Fibroblast of lung (primary cell): ENCODE results near the gene ITPA. TPM values are rescaled to one million over a fixed set of nuclear protein-coding genes. Genes with fewer than 3 reads are reported as not detected.

Experiments used
- DNase-seq, 2 donors: peaks; one replicate each; pipeline versions ENCODE4 v3.0.0 to v3.0.0-alpha.2; 2010; ENCODE audit warnings: low read depth in 2 of 2
- H2AFZ ChIP-seq: 2 replicates; pipeline ENCODE4 v1.5.1; 2012; ENCODE audit warnings: low read length, control low read depth, inconsistent platforms
- H3K27ac ChIP-seq: 2 replicates; pipeline ENCODE4 v1.5.1; 2011; ENCODE audit warnings: low read length, control low read depth; ENCODE audit not compliant: insufficient read depth
- H3K27me3 ChIP-seq: 2 replicates; pipeline ENCODE4 v1.5.1; 2011; ENCODE audit warnings: mild to moderate bottlenecking, low read length; ENCODE audit not compliant: control insufficient read depth, insufficient read depth
- H3K36me3 ChIP-seq: 2 replicates; pipeline ENCODE4 v1.5.1; 2011; ENCODE audit warnings: low read length; ENCODE audit not compliant: control insufficient read depth, insufficient read depth
- H3K4me1 ChIP-seq: 2 replicates; pipeline ENCODE4 v1.5.1; 2011; ENCODE audit warnings: low read length; ENCODE audit not compliant: control insufficient read depth, insufficient read depth; ENCODE audit errors: extremely low read depth
- H3K4me2 ChIP-seq: 2 replicates; pipeline ENCODE4 v1.5.1; 2011; ENCODE audit warnings: low read length, control low read depth; ENCODE audit not compliant: insufficient read depth; ENCODE audit errors: extremely low read depth
- H3K4me3 ChIP-seq, 4 experiments: fragments of 200-600 bp in 1 of 4; sonication (generic) in 1 of 4; replicated peaks in 1 of 4; 2 replicates each; pipeline ENCODE4 v1.5.1; 2011 to 2016; ENCODE audit warnings: low read length in 4 of 4, low read depth in 3 of 4, mild to moderate bottlenecking in 3 of 4, control low read depth in 2 of 4, inconsistent platforms in 1 of 4, mixed read lengths in 1 of 4; ENCODE audit not compliant: insufficient read depth in 1 of 4; ENCODE audit errors: control extremely low read depth in 1 of 4
- H3K79me2 ChIP-seq: 2 replicates; pipeline ENCODE4 v1.5.1; 2012; ENCODE audit warnings: mild to moderate bottlenecking, low read length, inconsistent platforms; ENCODE audit not compliant: control insufficient read depth, insufficient read depth
- H3K9ac ChIP-seq: 2 replicates; pipeline ENCODE4 v1.5.1; 2011; ENCODE audit warnings: mild to moderate bottlenecking, low read length, control low read depth; ENCODE audit not compliant: insufficient read depth
- H3K9me3 ChIP-seq: 2 replicates; pipeline ENCODE4 v1.5.1; 2012; ENCODE audit warnings: low read depth, low read length; ENCODE audit not compliant: control insufficient read depth, insufficient read depth
- H4K20me1 ChIP-seq: 2 replicates; pipeline ENCODE4 v1.5.1; 2011; ENCODE audit warnings: low read length; ENCODE audit not compliant: control insufficient read depth, insufficient read depth; ENCODE audit errors: extremely low read depth
- CTCF ChIP-seq, 2 donors: IDR thresholded peaks in 1 of 2; conservative IDR thresholded peaks in 1 of 2; 1 replicate in 1 of 2; 2 replicates in 1 of 2; pipeline ENCODE4 v1.5.1; 2011 to 2012; ENCODE audit warnings: low read length in 2 of 2, control low read depth in 1 of 2, inconsistent platforms in 1 of 2, low read depth in 1 of 2, mild to moderate bottlenecking in 1 of 2
- EZH2 ChIP-seq: IDR thresholded peaks from 2 replicates; pipeline ENCODE4 v1.5.1; 2012; ENCODE audit warnings: low read length, control low read depth, mild to moderate bottlenecking; ENCODE audit errors: missing control alignments
- polyA plus RNA-seq, 2 donors: library from polyadenylated mRNA; depleted of rRNA in 1 of 2; stranded (reverse) in 1 of 2; unstranded in 1 of 2; fragments of >200 nt; gene quantifications; 2 replicates each; pipeline ENCODE4 v1.2.1, GENCODE V29; 2011 to 2012; ENCODE audit warnings: missing spikeins in 1 of 2
- total RNA-seq: library from RNA; depleted of rRNA; stranded (reverse); fragments of >200 nt; gene quantifications from 2 replicates; pipeline ENCODE4 v1.2.1, GENCODE V29; 2014

ITPA gene
- total and polyA plus RNA-seq, 2 donors (not counting 1 experiment from before 2014, with no cell fraction given): 21.3 to 32.2 TPM

- no peak overlapping the region for H3K9ac ChIP-seq
- no peaks in the 10 kb centered on the region for H3K36me3 ChIP-seq
- H3K27ac ChIP-seq: no peak overlapping the region
- no peaks in the 10 kb centered on the region for H3K27me3 ChIP-seq
- H3K9me3 ChIP-seq: no peaks in the 10 kb centered on the region
- peaks cover 25% of the 10 kb centered on the region for H3K79me2 ChIP-seq
- H3K4me1 ChIP-seq: peaks cover 2% of the 10 kb centered on the region
- H3K4me3 ChIP-seq: no peak overlapping the region
- no peaks in the 10 kb centered on the region for H4K20me1 ChIP-seq
- DNase-seq: no peak
- TF ChIP-seq CTCF (conservative IDR thresholded peaks at IDR 0.05 in 1 of 2, IDR thresholded peaks at IDR 0.05 in 1 of 2; ENCODE audit: low read depth in 1 of 2, low read length in 2 of 2) (no peak), EZH2 (no peak)
- H2AFZ ChIP-seq: no peak overlapping the region
- no peak overlapping the region for H3K4me2 ChIP-seq
These were observed 47.2 kb upstream of the ITPA start for GRCh38 chr20:3162080-3162611.

GRCh38 chr20:3163099-3164042, 45.9 kb upstream of the ITPA start:
- TF ChIP-seq CTCF (conservative IDR thresholded peaks at IDR 0.05 in 1 of 2, IDR thresholded peaks at IDR 0.05 in 1 of 2; ENCODE audit: low read depth in 1 of 2, low read length in 2 of 2) (no peak), EZH2 (no peak)
- Histone ChIP-seq H3K9ac (no peak overlapping the region), H2AFZ (no peak overlapping the region), H3K36me3 (no peaks in the 10 kb centered on the region), H3K79me2 (peaks cover 13% of the 10 kb centered on the region), H3K27me3 (peaks cover under 1% of the 10 kb centered on the region), H3K4me3 (no peak overlapping the region), H3K27ac (no peak overlapping the region), H3K4me2 (no peak overlapping the region), H4K20me1 (no peaks in the 10 kb centered on the region), H3K9me3 (no peaks in the 10 kb centered on the region), H3K4me1 (no peaks in the 10 kb centered on the region)
- DNase-seq: no peak

- no peak overlapping the region for H3K9ac ChIP-seq
- no peaks in the 10 kb centered on the region for H3K4me1 ChIP-seq
- H4K20me1 ChIP-seq: no peaks in the 10 kb centered on the region
- no peak overlapping the region for H2AFZ ChIP-seq
- H3K4me2 ChIP-seq: no peak overlapping the region
- no peaks in the 10 kb centered on the region for H3K36me3 ChIP-seq
- no peak overlapping the region for H3K4me3 ChIP-seq
- TF ChIP-seq CTCF (conservative IDR thresholded peaks at IDR 0.05 in 1 of 2, IDR thresholded peaks at IDR 0.05 in 1 of 2; ENCODE audit: low read depth in 1 of 2, low read length in 2 of 2) (no peak), EZH2 (no peak)
- no peak for DNase-seq
- H3K27me3 ChIP-seq: peaks cover 3% of the 10 kb centered on the region
- H3K27ac ChIP-seq: no peak overlapping the region
- H3K79me2 ChIP-seq: peaks cover 5% of the 10 kb centered on the region
- H3K9me3 ChIP-seq: no peaks in the 10 kb centered on the region
These were observed 45.1 kb upstream of the ITPA start for GRCh38 chr20:3164043-3164762.
